ENCODE results near the gene SLN.

SLN gene

GRCh38 chr11:107708792-107709191 lies 3.1 kb downstream of the SLN start:
- Mint-ChIP-seq H3K27ac (no peak overlapping the region), H3K4me3 (no peak overlapping the region), H3K4me1 (ENCODE audit: low read depth in 2 of 2) (no peaks in the 10 kb centered on the region), H3K27me3 (peaks cover 52 to 54% of the 10 kb centered on the region in 2 donors), H3K36me3 (ENCODE audit: insufficient read depth) (no peaks in the 10 kb centered on the region), H3K9me3 (no peaks in the 10 kb centered on the region)
- ATAC-seq (replicated peaks): no peak
- DNase-seq: no peak

- Mint-ChIP-seq H3K4me1 (ENCODE audit: low read depth in 2 of 2) (no peaks in the 10 kb centered on the region), H3K9me3 (no peaks in the 10 kb centered on the region), H3K27me3 (peaks cover 55 to 57% of the 10 kb centered on the region in 2 donors), H3K27ac (no peak overlapping the region), H3K36me3 (ENCODE audit: insufficient read depth) (no peaks in the 10 kb centered on the region), H3K4me3 (no peak overlapping the region)
- DNase-seq: no peak
- ATAC-seq (replicated peaks): no peak
These were observed 4.0 kb downstream of the SLN start for GRCh38 chr11:107707807-107708206.

GRCh38 chr11:107707215-107707671 lies 4.6 kb downstream of the SLN start:
- Mint-ChIP-seq H3K4me1 (ENCODE audit: low read depth in 2 of 2) (no peaks in the 10 kb centered on the region), H3K36me3 (ENCODE audit: insufficient read depth) (no peaks in the 10 kb centered on the region), H3K4me3 (no peak overlapping the region), H3K9me3 (no peaks in the 10 kb centered on the region), H3K27ac (no peak overlapping the region), H3K27me3 (peaks cover 51 to 54% of the 10 kb centered on the region in 2 donors)
- ATAC-seq (replicated peaks) (no peak), DNase-seq (no peak)

- H3K9me3 Mint-ChIP-seq: no peaks in the 10 kb centered on the region
- H3K36me3 Mint-ChIP-seq (ENCODE audit: insufficient read depth): no peaks in the 10 kb centered on the region
- peaks cover 49 to 50% of the 10 kb centered on the region in 2 donors for H3K27me3 Mint-ChIP-seq
- no peaks in the 10 kb centered on the region for H3K4me1 Mint-ChIP-seq (ENCODE audit: low read depth in 2 of 2)
- no peak overlapping the region for H3K4me3 Mint-ChIP-seq
- no peak for DNase-seq
- no peak overlapping the region for H3K27ac Mint-ChIP-seq
- no peak for ATAC-seq (replicated peaks)
These were observed 5.3 kb downstream of the SLN start for GRCh38 chr11:107706531-107706930.

- Mint-ChIP-seq H3K36me3 (ENCODE audit: insufficient read depth) (no peaks in the 10 kb centered on the region), H3K27ac (no peak overlapping the region), H3K9me3 (no peaks in the 10 kb centered on the region), H3K4me3 (no peak overlapping the region), H3K27me3 (peaks cover 42 to 60% of the 10 kb centered on the region in 2 donors), H3K4me1 (ENCODE audit: low read depth in 2 of 2) (no peaks in the 10 kb centered on the region)
- no peak for ATAC-seq (replicated peaks)
- no peak for DNase-seq
These were observed 6.8 kb downstream of the SLN start for GRCh38 chr11:107705027-107705426.

- Mint-ChIP-seq H3K36me3 (ENCODE audit: insufficient read depth) (no peaks in the 10 kb centered on the region), H3K4me1 (ENCODE audit: low read depth in 2 of 2) (no peaks in the 10 kb centered on the region), H3K9me3 (no peaks in the 10 kb centered on the region), H3K27me3 (peaks cover 42 to 66% of the 10 kb centered on the region in 2 donors), H3K4me3 (no peak overlapping the region), H3K27ac (no peak overlapping the region)
- ATAC-seq (replicated peaks): no peak
- no peak for DNase-seq
These were observed 7.4 kb downstream of the SLN start for GRCh38 chr11:107704451-107704850.

- Mint-ChIP-seq H3K9me3 (no peaks in the 10 kb centered on the region), H3K36me3 (ENCODE audit: insufficient read depth) (no peaks in the 10 kb centered on the region), H3K4me3 (no peak overlapping the region), H3K27me3 (peaks cover 37 to 54% of the 10 kb centered on the region in 2 donors), H3K27ac (no peak overlapping the region), H3K4me1 (ENCODE audit: low read depth in 2 of 2) (no peaks in the 10 kb centered on the region)
- ATAC-seq (replicated peaks) (no peak), DNase-seq (no peak)
These were observed 9.1 kb downstream of the SLN start for GRCh38 chr11:107702723-107703122.

- Mint-ChIP-seq H3K27me3 (peaks cover 35 to 53% of the 10 kb centered on the region in 2 donors), H3K4me1 (ENCODE audit: low read depth in 2 of 2) (no peaks in the 10 kb centered on the region), H3K36me3 (ENCODE audit: insufficient read depth) (no peaks in the 10 kb centered on the region), H3K9me3 (no peaks in the 10 kb centered on the region), H3K27ac (no peak overlapping the region), H3K4me3 (no peak overlapping the region)
- ATAC-seq (replicated peaks) (no peak), DNase-seq (no peak)
These were observed 9.7 kb downstream of the SLN start for GRCh38 chr11:107702109-107702660.

GRCh38 chr11:107699371-107700285 lies 12.2 kb downstream of the SLN start:
- no peak overlapping the region for H3K4me3 Mint-ChIP-seq
- H3K9me3 Mint-ChIP-seq: no peaks in the 10 kb centered on the region
- H3K36me3 Mint-ChIP-seq (ENCODE audit: insufficient read depth): no peaks in the 10 kb centered on the region
- peaks cover 48 to 61% of the 10 kb centered on the region in 2 donors for H3K27me3 Mint-ChIP-seq
- ATAC-seq (replicated peaks) (no peak), DNase-seq (no peak)
- H3K27ac Mint-ChIP-seq: no peak overlapping the region
- no peaks in the 10 kb centered on the region for H3K4me1 Mint-ChIP-seq (ENCODE audit: low read depth in 2 of 2)

- peaks cover 40 to 48% of the 10 kb centered on the region in 2 donors for H3K27me3 Mint-ChIP-seq
- no peaks in the 10 kb centered on the region for H3K4me1 Mint-ChIP-seq (ENCODE audit: low read depth in 2 of 2)
- no peak overlapping the region for H3K4me3 Mint-ChIP-seq
- H3K36me3 Mint-ChIP-seq (ENCODE audit: insufficient read depth): no peaks in the 10 kb centered on the region
- H3K27ac Mint-ChIP-seq: no peak overlapping the region
- no peak for ATAC-seq (replicated peaks)
- no peak for DNase-seq
- H3K9me3 Mint-ChIP-seq: no peaks in the 10 kb centered on the region
These were observed 14.6 kb downstream of the SLN start for GRCh38 chr11:107697291-107697690.

GRCh38 chr11:107696140-107696539 lies 15.7 kb downstream of the SLN start:
- Mint-ChIP-seq H3K4me1 (ENCODE audit: low read depth in 2 of 2) (no peaks in the 10 kb centered on the region), H3K36me3 (ENCODE audit: insufficient read depth) (no peaks in the 10 kb centered on the region), H3K27ac (no peak overlapping the region), H3K9me3 (no peaks in the 10 kb centered on the region), H3K27me3 (peaks cover 49 to 55% of the 10 kb centered on the region in 2 donors), H3K4me3 (no peak overlapping the region)
- ATAC-seq (replicated peaks) (no peak), DNase-seq (no peak)

GRCh38 chr11:107695446-107695845 lies 16.4 kb downstream of the SLN start:
- Mint-ChIP-seq H3K9me3 (no peaks in the 10 kb centered on the region), H3K4me3 (no peak overlapping the region), H3K27me3 (peaks cover 54 to 55% of the 10 kb centered on the region in 2 donors), H3K36me3 (ENCODE audit: insufficient read depth) (no peaks in the 10 kb centered on the region), H3K4me1 (ENCODE audit: low read depth in 2 of 2) (no peaks in the 10 kb centered on the region), H3K27ac (no peak overlapping the region)
- DNase-seq (no peak), ATAC-seq (replicated peaks) (no peak)

GRCh38 chr11:107691000-107691750 lies 20.7 kb downstream of the SLN start:
- DNase-seq (no peak), ATAC-seq (replicated peaks) (no peak)
- H3K4me3 Mint-ChIP-seq: no peak overlapping the region

More at GRCh38 chr11:107691000-107691750, 20.7 kb downstream of the SLN start:
- no peaks in the 10 kb centered on the region for H3K4me1 Mint-ChIP-seq (ENCODE audit: low read depth in 2 of 2)
- H3K9me3 Mint-ChIP-seq: no peaks in the 10 kb centered on the region
- peaks cover 27 to 33% of the 10 kb centered on the region in 2 donors for H3K27me3 Mint-ChIP-seq
- H3K27ac Mint-ChIP-seq: no peak overlapping the region
- no peaks in the 10 kb centered on the region for H3K36me3 Mint-ChIP-seq (ENCODE audit: insufficient read depth)

Data from effector memory CD8-positive, alpha-beta T cell (primary cell).